NCI-H2029 treated with DMSO at 0.1 percent for 48 hours (cell line): ENCODE data around the gene PAFAH1B1.
"Not testable (repeated sequence)": the region's sequence is repeated elsewhere in the genome, so short reads cannot be mapped to it uniquely, and the experiment has no call there.

Experiments used
- DNase-seq: peaks from one replicate; lab custom pipeline; 2025; lab: John Stamatoyannopoulos, UW

Gene PAFAH1B1

DNA sequence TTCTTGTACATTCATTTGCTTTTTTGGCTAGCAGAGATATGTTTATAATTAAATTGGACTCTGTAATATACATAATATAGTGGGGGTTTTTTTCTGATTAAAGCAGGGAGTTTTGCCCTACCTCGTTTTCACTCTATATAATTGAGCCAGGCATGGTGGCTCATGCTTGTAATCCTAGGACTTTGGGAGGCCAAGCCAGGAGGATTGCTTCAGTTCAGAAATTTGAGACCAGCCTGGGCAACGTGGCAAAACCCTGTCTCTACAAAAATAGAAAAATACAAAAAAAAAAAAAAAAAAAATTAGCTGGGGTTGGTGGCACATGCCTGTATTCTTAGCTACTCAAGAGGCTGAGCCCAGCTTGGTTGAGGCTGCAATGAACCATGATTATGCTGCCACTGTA lies 42.2 kb downstream of the PAFAH1B1 start:
- no peak for DNase-seq

DNA sequence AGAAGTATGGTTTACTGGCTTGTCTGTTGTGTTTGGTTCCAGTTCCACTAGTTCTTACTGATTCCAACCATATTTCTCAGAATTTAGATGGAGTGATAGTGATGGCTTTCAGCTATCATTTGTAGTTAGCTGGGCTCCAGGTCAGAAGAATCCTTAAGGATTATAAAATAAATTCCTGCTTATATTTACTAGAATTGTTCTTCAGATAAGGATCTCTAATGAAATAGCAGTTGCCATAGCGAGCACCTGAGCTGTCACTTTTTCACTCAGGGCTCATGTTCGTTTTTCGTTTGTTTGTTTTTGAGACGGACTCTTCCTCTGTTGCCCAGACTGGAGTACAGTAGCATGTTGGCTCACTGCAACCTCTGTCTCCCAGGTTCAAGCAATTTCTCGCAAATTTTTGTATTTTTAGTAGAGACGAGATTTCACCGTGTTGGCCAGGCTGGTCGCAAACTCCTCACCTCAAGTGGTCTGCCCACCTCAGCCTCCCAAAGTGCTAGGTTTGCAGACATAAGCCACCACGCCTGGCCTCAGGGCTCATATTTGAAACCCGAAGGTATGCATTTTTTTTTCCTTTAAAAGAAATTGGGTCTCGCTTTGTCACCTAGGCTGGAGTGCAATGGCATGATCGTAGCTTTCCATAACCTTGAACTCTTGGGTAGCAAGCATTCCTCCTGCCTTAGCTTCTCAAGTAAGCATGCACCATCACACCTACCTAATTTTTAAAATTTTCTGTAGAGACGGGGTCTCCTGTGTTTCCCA lies 42.9 kb downstream of the PAFAH1B1 start:
- DNase-seq = no peak

DNA sequence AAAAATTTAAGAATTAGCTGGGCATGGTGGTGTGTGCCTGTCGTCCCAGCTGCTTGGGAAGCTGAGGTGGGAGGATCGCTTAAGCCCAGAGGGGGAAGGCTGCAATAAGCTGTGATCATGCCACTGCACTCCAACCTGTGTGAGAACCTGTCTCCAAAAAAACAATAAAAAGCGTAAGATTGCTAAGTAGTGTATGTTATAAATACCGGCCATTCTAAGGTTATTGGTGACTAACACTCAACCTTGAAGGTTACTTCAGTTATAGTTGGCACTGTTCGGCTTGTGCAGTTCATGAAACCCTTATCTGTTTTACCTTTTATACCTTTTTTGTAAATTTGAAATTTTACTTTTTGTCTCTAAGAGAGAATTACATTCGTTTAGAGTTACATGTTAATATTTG lies 44.0 kb downstream of the PAFAH1B1 start:
- DNase-seq = no peak

DNA sequence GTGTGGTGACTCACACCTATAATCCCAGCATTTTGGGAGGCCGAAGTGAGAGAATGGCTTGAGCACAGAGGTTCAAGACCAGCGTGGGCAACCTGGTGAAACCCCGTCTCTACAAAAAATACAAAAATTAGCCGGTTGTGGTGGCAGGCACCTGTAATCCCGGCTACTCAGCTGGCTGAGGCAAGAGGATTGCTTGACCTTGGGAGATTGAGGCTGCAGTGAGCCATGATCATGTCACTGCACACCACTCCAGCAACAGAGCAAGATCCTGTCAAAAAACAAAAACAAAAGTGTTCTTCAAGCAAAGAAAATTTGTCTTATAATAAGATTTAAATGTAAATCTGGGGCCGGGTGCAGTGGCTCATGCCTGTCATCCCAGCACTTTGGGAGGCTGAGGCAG lies 51.5 kb downstream of the PAFAH1B1 start:
- DNase-seq = no peak

DNA sequence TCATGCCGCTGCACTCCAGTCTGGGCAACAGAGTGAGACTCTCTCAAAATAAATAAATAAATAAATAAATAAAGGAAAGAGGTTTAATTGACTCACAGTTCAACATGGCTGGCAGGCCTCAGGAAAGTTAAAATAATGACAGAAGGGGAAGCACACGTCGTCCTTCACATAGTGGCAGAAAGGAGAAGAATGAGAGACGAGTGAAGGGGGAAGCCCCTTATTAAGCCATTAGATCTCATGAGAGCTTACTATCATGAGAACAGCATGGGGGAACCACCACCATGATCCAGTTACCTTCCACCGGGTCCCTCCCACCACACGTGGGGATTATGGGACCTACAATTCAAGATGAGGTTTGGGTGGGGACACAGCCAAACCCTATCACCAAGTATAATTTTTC lies 54.5 kb downstream of the PAFAH1B1 start:
- no peak for DNase-seq

DNA sequence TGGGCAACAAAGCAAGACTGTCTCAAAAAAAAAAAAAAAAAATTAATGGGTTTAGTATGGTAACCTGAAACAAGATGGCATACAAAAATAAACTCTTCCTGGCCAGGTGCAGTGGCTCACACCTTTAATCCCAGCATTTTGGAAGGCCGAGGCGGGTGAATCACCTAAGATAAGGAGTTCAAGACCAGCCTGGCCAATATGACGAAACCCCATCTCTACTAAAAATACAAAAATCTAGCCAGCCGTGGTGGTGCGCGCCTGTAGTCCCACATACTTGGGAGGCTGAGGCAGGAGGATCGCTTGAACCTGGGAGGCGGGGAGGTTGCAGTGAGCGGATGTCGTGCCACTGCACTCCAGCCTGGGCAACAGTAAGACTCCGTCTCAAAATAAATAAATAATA lies 55.7 kb downstream of the PAFAH1B1 start:
- no peak for DNase-seq

DNA sequence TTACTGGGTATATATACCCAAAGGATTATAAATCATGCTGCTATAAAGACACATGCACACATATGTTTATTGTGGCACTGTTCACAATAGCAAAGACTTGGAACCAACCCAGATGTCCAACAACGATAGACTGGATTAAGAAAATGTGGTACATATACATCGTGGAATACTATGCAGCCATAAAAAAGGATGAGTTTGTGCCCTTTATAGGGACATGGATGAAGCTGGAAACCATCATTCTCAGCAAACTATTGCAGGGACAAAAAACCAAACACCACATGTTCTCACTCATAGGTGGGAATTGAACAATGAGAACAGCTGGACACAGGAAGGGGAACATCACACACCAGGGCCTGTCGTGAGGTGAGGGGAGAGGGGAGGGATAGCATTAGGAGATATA lies 59.5 kb downstream of the PAFAH1B1 start:
- DNase-seq = not testable (repeated sequence)

DNA sequence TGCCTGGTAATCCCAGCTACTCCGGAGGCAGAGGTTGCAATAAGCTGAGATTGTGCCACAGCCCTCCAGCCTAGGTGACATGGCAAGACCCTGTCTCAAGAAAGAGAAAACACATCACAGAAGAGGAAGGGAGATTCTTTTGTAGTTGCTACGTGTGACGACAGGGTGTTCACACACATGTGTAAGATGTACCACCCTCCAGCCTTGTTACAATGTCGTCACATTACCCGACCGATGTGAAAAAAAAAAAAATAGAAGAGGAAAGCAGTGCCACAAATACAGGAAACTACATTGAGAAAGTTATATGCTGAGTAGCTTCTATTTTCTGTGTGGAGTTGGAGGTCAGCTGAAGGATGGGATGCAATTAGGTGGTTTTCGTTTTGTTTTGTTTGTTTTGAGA lies 62.1 kb downstream of the PAFAH1B1 start:
- no peak for DNase-seq

DNA sequence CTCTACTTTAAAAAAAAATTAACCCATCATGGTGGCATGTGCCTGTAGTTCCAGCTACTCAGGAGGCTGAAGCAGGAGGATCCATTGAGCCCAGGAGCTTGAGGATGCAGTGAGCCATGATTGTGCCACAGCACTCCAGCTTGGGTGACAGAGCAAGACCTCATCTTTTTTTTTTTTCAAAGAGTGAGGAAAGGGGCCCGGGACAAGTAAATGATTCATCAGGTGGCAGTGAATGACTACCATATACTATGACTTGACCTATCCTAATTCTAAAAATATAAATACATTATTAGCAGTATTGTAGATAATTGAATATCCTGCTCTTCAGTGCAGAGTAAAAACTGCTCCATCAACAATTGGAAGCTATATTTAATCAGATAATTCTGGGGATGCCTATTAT lies 62.8 kb downstream of the PAFAH1B1 start:
- DNase-seq = no peak

DNA sequence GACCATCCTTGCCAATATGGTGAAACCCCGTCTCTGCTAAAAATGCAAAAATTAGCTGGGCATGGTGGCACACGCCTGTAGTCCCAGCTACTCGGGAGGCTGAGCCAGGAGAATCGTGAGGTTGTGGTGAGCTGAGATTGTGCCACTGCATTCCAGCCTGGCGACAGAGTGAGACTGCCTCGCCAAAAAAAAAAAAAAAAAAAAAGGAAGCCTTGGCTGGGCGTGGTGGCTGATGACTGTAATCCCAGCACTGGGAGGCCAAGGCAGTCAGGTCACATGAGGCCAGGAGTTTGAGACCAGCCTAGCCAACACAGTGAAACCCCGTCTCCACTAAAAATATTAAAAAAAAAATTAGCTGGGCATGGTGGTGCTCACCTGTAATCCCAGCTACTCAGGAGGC lies 65.9 kb downstream of the PAFAH1B1 start:
- not testable (repeated sequence) for DNase-seq

DNA sequence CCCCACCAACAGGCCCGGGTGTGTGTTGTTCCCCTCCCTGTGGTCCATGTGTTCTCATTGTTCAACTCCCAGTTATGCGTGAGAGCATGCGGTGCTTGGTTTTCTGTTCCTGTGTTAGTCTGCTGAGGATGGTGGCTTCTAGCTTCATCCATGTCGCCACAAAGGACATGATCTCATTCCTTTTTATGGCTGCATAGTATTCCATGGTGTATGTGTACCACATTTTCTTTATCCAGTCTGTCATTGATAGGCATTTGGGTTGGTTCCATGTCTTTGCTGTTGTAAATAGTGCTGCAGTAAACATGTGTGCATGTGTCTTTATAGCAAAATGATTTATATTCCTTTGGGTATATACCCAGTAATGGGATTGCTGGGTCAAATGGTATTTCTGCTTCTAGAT lies 67.0 kb downstream of the PAFAH1B1 start:
- DNase-seq = not testable (repeated sequence)

DNA sequence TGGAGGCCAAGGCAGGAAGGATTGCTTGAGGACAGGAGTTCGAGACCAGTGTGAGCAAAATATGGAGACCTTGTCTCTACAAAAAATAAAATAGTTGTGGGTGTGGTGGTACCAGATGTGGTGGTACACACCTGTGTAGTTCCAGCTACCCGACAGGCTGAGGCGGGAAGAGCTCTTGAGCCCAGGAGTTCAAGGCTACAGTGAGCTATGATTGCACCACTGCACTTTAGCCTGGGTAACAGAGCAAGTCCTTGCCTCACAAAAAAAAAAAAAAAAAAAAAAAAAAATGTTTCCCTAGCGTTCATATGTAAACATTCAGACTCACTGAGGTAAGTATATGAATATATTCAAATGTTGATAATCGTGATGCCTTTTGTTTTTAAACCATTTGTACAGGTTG lies 78.6 kb downstream of the PAFAH1B1 start:
- no peak for DNase-seq

DNA sequence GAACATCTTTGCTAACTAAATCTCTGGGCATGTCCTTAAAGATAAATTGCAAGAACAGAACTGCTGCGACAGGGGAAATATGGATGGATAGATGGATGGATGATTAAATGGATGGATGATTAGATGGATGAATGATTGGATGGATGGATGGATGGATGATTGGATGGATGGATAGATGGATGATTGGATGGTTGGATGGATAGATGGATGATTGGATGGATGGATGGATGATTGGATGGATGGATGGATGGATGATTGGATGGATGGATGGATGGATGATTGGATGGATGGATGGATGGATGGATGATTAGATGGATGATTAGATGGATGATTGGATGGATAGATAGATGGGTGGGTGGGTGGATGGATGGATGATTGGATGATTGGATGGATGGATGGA lies 85.8 kb downstream of the PAFAH1B1 start:
- not testable (repeated sequence) for DNase-seq

DNA sequence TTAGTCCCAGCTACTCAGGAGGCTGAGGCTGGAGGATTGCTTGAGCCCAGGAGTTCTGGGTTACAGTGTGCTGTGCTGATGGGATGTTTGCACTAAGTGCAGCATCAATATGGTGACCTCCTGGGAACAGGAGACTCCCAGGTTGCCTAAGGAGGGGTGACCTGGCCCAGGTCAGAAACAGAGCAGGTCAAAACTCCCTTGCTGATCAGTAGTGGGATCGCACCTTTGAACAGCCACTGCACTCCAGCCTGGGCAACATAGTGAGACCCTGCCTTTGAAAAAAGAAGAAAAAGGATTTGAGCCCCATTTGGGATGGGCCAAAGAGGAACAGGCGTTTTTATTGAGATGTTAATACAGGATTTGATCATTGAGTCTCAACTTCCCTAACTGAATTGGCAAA lies 87.5 kb downstream of the PAFAH1B1 start:
- no peak for DNase-seq

DNA sequence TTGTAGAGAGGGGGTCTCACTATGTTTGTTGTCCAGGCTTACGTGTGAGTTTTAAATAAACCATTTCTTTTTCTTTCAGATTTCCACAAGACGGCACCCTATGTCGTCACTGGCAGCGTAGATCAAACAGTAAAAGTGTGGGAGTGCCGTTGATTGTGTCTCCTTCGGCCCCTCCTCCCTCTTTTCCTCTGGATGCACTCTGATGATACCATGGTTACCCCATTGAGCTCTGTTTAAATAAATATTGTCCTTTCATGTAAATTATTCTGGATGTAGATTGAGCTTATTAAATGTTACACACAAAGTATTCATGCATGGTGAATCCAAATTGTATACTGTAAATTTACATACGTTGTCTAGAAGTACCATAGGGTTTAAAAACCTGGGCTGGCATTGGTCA lies 88.2 kb downstream of the PAFAH1B1 start:
- no peak for DNase-seq

DNA sequence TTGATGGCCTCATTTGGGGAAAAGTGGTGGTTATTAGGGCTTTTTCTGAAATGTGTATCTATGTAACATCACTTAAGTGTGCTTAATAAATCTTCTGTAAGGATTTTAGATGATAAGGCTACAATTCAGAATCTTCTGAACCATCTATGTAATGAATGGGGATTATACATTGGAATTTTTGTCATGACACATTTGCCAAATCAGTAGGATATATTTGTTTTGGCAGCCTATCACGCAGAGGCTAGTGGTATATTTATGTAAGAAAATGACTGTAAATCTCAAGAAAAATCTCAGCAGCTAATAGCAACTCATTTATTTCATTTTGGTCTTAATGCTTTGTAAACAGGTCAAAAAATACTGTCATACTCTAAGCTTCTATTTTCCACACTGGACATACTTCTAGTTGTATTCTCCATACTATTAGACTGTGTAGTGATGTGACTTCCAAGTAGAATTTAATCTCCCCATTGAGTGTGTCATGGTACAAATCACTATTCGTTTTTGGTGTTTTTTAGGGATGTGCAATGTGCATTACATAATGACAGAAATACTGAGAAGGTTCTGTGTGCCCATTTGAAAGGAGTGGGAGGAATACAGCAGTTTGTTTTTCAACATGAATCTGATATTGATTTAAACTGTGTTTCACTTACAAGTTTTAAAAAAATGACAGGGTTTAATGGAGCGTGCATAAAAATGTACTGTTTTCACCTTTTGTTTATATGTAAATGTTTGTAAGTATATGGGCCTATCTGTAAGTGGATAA lies 88.9 kb downstream of the PAFAH1B1 start:
- no peak for DNase-seq

DNA sequence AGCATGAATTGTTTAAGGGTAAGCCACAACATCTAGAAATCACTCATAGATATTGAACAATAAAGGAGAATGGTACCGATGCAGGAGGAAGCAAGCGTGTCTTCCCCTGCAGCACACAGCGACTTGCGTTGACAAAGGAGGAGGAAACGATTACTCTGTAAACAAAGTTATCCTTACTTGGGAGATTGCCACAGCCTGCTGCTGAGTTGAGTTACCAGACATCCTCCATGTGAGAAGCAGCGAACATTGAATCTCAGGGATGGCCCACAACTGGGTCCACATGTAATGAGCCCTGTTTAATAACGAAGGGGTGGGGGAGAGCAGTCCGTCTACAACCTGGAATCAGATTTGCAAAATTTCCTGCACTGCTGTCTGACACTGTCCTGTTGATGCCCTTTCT lies 90.5 kb downstream of the PAFAH1B1 start:
- DNase-seq = no peak

DNA sequence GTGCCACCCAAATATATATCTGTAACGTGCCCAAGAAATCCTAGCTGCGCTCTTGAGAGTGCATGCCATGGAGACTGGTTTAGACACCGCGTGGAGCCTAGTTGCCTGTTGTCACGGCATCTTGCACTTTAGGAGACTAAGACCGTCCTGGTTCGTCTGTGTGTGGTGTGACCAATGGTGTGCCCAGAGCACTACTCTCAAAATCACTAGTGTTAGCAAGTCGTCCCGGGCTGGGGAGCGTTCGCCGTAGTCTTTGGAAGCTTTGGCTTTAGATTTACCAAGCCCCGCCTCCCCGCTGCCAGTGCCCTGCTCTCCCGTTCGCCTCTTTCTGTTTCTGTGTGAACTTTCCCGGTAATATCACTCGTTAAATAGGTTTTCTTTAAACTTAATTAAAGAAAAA lies 91.1 kb downstream of the PAFAH1B1 start:
- DNase-seq = no peak

DNA sequence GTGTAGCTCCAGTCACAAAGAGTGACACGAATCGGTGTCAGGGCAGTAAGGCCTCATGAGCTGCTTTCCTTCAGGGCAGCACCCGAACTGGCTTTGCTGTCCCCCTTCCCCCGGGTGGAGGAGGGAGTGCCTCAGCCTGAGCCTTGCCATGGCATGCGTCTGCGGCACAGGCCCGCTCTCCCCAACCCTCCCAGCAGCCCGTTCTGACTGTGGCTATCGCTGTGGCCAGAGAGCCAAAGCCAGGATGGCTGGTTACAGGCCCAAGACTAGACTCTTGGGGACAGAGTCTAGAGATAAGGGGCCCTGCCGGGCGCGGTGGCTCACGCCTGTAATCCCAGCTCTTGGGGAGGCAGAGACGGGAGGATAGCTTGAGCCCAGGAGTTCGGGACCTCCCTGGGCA lies 92.2 kb downstream of the PAFAH1B1 start:
- no peak for DNase-seq

DNA sequence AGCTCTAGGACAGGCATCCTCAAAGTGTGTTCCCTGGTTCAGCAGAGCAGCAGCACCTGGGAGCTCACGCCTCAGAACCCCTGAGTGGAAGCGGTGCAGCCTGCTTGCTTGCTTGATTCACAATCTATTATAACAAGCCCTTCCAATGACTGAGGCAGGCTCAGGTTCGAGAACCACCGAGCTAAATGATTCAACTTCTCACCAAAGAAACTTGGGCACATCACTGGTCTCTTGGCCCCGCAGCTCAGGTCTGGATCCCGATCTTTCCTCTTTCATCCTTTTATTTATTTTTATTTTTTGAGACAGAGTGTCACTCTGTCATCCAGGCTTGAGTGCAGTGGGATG lies 93.6 kb downstream of the PAFAH1B1 start:
- DNase-seq = no peak

DNA sequence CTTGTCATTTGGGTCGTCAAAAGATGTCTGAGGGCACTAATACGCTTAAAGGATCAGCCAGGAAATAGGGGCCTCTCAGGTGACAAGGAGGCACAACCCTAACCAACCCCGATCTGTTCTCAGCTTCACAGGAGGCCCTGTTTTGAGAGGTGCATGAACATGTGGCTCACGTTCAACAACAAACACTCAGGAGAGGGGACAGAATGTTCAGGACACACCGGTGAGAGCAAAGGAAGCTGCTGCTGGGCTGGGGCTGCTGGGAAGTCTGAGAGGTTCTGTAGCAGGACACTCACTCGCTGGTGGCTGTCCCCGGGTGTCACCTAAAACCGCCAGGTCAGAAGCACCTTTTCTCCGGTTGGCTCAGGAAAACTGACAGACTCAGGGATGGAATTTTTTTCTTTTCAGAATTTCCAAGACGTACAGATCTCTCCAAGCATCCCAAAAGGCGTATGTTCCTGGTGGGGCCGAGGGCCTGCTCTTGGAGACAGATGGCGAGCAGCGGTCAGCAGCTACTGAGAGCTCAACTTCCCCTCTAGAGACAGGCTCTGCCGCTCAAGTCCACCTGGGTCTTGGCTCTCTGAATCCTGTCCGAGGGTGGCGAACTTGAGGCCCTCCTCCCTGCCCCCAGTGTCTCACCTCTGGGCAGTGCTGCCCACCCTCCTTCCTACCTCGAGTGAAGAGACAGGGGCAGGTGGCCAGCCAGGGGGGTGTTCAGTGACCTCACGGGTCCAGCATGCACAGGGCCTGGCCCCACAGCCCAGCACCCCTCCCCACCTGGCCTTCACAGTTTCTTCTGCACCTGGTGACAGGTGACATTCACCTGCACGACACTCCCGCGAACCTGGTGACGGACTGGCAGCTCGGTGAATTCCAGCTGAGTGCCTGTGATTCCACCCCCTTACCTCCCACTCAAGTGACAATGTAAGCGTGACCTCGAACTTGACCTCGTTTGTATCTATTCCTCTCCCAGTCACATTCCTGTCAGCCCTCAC lies 95.2 kb downstream of the PAFAH1B1 start:
- peak; percentile 12 for DNase-seq

DNA sequence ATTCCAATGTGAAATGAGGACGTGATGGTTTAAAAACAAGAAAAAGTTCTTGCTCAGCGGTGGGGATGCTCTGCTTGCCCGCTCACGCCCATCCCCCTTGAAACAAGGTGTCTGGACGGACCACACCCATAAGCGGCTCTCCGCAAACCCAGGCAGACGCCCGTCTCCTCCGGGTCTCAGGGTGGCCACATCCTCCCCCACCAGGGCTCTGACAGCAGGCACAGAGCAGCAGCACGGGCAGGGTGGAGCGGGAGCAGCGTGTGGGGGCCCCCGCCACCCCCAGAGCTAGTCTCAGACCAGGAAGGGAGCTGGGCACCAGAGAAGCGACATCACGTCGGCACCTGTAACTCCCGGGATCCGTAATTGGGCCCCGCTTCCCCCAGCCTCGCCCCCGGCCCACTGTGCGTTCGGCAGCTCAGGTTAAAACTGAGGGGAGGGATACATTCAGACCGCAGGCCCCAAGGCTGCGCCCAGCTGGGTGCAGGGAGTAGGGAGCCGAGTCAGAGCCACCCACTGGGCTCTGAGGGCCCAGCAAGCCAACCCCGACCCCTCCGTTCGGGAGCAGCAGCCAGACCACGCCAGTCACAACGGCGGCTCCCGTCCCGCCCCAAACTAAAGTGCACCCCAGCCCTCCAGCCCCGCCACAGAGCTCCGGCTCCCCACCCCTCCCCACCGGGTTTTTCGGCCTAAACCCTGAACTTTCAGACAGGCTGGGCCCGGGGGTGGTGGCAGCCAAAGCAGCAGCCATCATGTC lies 96.1 kb downstream of the PAFAH1B1 start:
- no peak for DNase-seq
